BLaER1 treated with 17β-estradiol and CSF1 and Interleukin-3, amounts not matched to agents 10 nM and 100 nM (cell line): ENCODE data around the gene TINAGL1.

Source experiments
- H3K27ac ChIP-seq, 11 experiments: shearing (Covaris generic); formaldehyde crosslinking; 2 replicates each; pipeline ENCODE4 v1.8.1; 2022
- H3K27me3 ChIP-seq, 11 experiments: shearing (Covaris generic); formaldehyde crosslinking; 2 replicates each; pipeline ENCODE4 v1.8.1; 2022
- H3K36me3 ChIP-seq, 11 experiments: shearing (Covaris generic); formaldehyde crosslinking; 2 replicates each; pipeline ENCODE4 v1.8.1; 2022
- H3K4me1 ChIP-seq, 10 experiments: shearing (Covaris generic); formaldehyde crosslinking; 2 replicates each; pipeline ENCODE4 v1.8.1; 2022
- H3K4me2 ChIP-seq, 11 experiments: shearing (Covaris generic); formaldehyde crosslinking; 2 replicates each; pipeline ENCODE4 v1.8.1; 2022
- H3K4me3 ChIP-seq, 10 experiments: shearing (Covaris generic); formaldehyde crosslinking; 2 replicates each; pipeline ENCODE4 v1.8.1; 2022
- H3K9ac ChIP-seq, 11 experiments: shearing (Covaris generic); formaldehyde crosslinking; 2 replicates each; pipeline ENCODE4 v1.8.1; 2022
- H3K9me3 ChIP-seq, 11 experiments: shearing (Covaris generic); formaldehyde crosslinking; replicated peaks in 1 of 11; 2 replicates each; pipeline ENCODE4 v1.8.1; 2022
- H4K20me1 ChIP-seq, 11 experiments: shearing (Covaris generic); formaldehyde crosslinking; 2 replicates each; pipeline ENCODE4 v1.8.1; 2022
- Cebpa-rat ChIP-seq, 11 experiments: shearing (Covaris generic); IDR thresholded peaks; 2 replicates each; pipeline ENCODE4 v1.8.1; 2022

TINAGL1 gene

GRCh38 chr1:31577515-31578192 is 1.3 kb downstream of the TINAGL1 start:
- peak overlapping the region in 5 of 11 experiments; percentile 14 to 72 (median 65); a peak in 4 of 22 replicates for H3K9ac ChIP-seq
- peaks cover 48 to 89% (median 79%) of the 10 kb centered on the region in 10 experiments for H3K4me1 ChIP-seq
- no peaks in the 10 kb centered on the region for H3K9me3 ChIP-seq
- peaks cover 0 to 14% (median 0%) of the 10 kb centered on the region in 11 experiments; a peak in 3 of 22 replicates for H3K27me3 ChIP-seq
- peaks cover 0 to 20% (median 0%) of the 10 kb centered on the region in 11 experiments; a peak in 1 of 22 replicates for H4K20me1 ChIP-seq
- peak overlapping the region; percentile 87 to 99 (median 97) for H3K4me2 ChIP-seq
- peak overlapping the region in 3 of 10 experiments; percentile 40 to 61 (median 55); a peak in 4 of 20 replicates for H3K4me3 ChIP-seq
- H3K27ac ChIP-seq, result no peak overlapping the region
- no peaks in the 10 kb centered on the region for H3K36me3 ChIP-seq
- no peak for TF ChIP-seq Cebpa-rat (IDR thresholded peaks at IDR 0.05)

- Histone ChIP-seq H3K4me1 (peaks cover 46 to 91% (median 79%) of the 10 kb centered on the region in 10 experiments), H3K36me3 (no peaks in the 10 kb centered on the region), H3K4me2 (peak overlapping the region in 9 of 11 experiments; percentile 1 to 62 (median 51); a peak in 15 of 22 replicates), H3K4me3 (no peak overlapping the region), H4K20me1 (peaks cover 0 to 15% (median 0%) of the 10 kb centered on the region in 11 experiments; a peak in 1 of 22 replicates), H3K27ac (no peak overlapping the region), H3K27me3 (peaks cover 0 to 14% (median 0%) of the 10 kb centered on the region in 11 experiments; a peak in 3 of 22 replicates), H3K9me3 (no peaks in the 10 kb centered on the region), H3K9ac (no peak overlapping the region)
- no peak for TF ChIP-seq Cebpa-rat (IDR thresholded peaks at IDR 0.05)
Observed at GRCh38 chr1:31579374-31579773, 3.1 kb downstream of the TINAGL1 start.

GRCh38 chr1:31580513-31580870 is 4.2 kb downstream of the TINAGL1 start:
- H3K9me3 ChIP-seq, result no peaks in the 10 kb centered on the region
- peaks cover 0 to 12% (median 0%) of the 10 kb centered on the region in 11 experiments; a peak in 1 of 22 replicates for H4K20me1 ChIP-seq
- H3K4me3 ChIP-seq, result no peak overlapping the region
- H3K27ac ChIP-seq, result no peak overlapping the region
- peaks cover 45 to 91% (median 80%) of the 10 kb centered on the region in 10 experiments for H3K4me1 ChIP-seq
- no peak for TF ChIP-seq Cebpa-rat (IDR thresholded peaks at IDR 0.05)
- peak overlapping the region in 4 of 11 experiments; percentile 2 to 55 (median 30); a peak in 5 of 22 replicates for H3K4me2 ChIP-seq
- no peak overlapping the region for H3K9ac ChIP-seq
- peaks cover 0 to 14% (median 0%) of the 10 kb centered on the region in 11 experiments; a peak in 3 of 22 replicates for H3K27me3 ChIP-seq
- H3K36me3 ChIP-seq, result no peaks in the 10 kb centered on the region

- H3K4me3 ChIP-seq, result no peak overlapping the region
- no peaks in the 10 kb centered on the region for H3K36me3 ChIP-seq
- H3K9me3 ChIP-seq, result no peaks in the 10 kb centered on the region
- peak overlapping the region in 3 of 11 experiments; percentile 2 to 55 (median 10); a peak in 5 of 22 replicates for H3K4me2 ChIP-seq
- H3K9ac ChIP-seq, result no peak overlapping the region
- peaks cover 40 to 91% (median 79%) of the 10 kb centered on the region in 10 experiments for H3K4me1 ChIP-seq
- no peak for TF ChIP-seq Cebpa-rat (IDR thresholded peaks at IDR 0.05)
- peaks cover 0 to 12% (median 0%) of the 10 kb centered on the region in 11 experiments; a peak in 3 of 22 replicates for H3K27me3 ChIP-seq
- H3K27ac ChIP-seq, result no peak overlapping the region
- peaks cover 0 to 7% (median 0%) of the 10 kb centered on the region in 11 experiments; a peak in 1 of 22 replicates for H4K20me1 ChIP-seq
Observed at GRCh38 chr1:31580891-31581603, 4.7 kb downstream of the TINAGL1 start.

GRCh38 chr1:31581821-31582810 is 5.8 kb downstream of the TINAGL1 start:
- Histone ChIP-seq H3K9ac (no peak overlapping the region), H4K20me1 (peaks cover 0 to 5% (median 0%) of the 10 kb centered on the region in 11 experiments; a peak in 1 of 22 replicates), H3K4me1 (peaks cover 33 to 91% (median 78%) of the 10 kb centered on the region in 10 experiments), H3K4me3 (no peak overlapping the region), H3K4me2 (peak overlapping the region in 8 of 11 experiments; percentile 70 to 98 (median 82); a peak in 11 of 22 replicates), H3K36me3 (no peaks in the 10 kb centered on the region), H3K27me3 (peaks cover 0 to 11% (median 6%) of the 10 kb centered on the region in 11 experiments; a peak in 12 of 22 replicates), H3K9me3 (no peaks in the 10 kb centered on the region), H3K27ac (no peak overlapping the region)
- TF ChIP-seq Cebpa-rat (IDR thresholded peaks at IDR 0.05), result no peak

GRCh38 chr1:31583082-31583994 is 7.0 kb downstream of the TINAGL1 start:
- H4K20me1 ChIP-seq, result peaks cover 0 to 9% (median 0%) of the 10 kb centered on the region in 11 experiments; a peak in 1 of 22 replicates
- peaks cover 36 to 93% (median 79%) of the 10 kb centered on the region in 10 experiments for H3K4me1 ChIP-seq
- H3K27me3 ChIP-seq, result peaks cover 2 to 19% (median 11%) of the 10 kb centered on the region in 11 experiments; a peak in 19 of 22 replicates
- peak overlapping the region; percentile 70 to 98 (median 78) for H3K4me2 ChIP-seq
- peak overlapping the region in 2 of 10 experiments; percentile 20 to 25; a peak in 2 of 20 replicates for H3K4me3 ChIP-seq
- peak overlapping the region in 8 of 11 experiments; percentile 13 to 68 (median 34); a peak in 15 of 22 replicates for H3K9ac ChIP-seq
- TF ChIP-seq Cebpa-rat (IDR thresholded peaks at IDR 0.05), result no peak
- no peaks in the 10 kb centered on the region for H3K9me3 ChIP-seq
- H3K36me3 ChIP-seq, result no peaks in the 10 kb centered on the region
- peak overlapping the region in 8 of 11 experiments; percentile 17 to 70 (median 47); a peak in 14 of 22 replicates for H3K27ac ChIP-seq
